Stimulated activated naive CD8-positive, alpha-beta T cell treated with anti-CD3 and anti-CD28 coated beads, Interleukin-15, amount 100 ng/mL, for 72 hours (primary cell): Measurements from ENCODE around the gene GPR63.
"Not testable (repeated sequence)": the region's sequence is repeated elsewhere in the genome, so short reads cannot be mapped to it uniquely, and the experiment has no call there.

Source experiments
- ATAC-seq: fragments of 150-1000 bp; cut with Tn5 transposase; 2 replicates; pipeline ENCODE4 v1.10.0; 2021; ENCODE audit warnings: mild to moderate bottlenecking, moderate library complexity
- DNase-seq, 2 donors: peaks; one replicate each; pipeline ENCODE4 v3.0.0; 2021 to 2022
- H3K27ac Mint-ChIP-seq, 2 donors: one replicate each; pipeline ENCODE4 v1.8.0; 2022; ENCODE audit warnings: mild to moderate bottlenecking in 2 of 2, mixed read lengths in 2 of 2, moderate library complexity in 2 of 2
- H3K27me3 Mint-ChIP-seq: one replicate; pipeline ENCODE4 v1.8.0; 2022; ENCODE audit warnings: mixed read lengths
- H3K4me1 Mint-ChIP-seq: one replicate; pipeline ENCODE4 v1.8.0; 2022; ENCODE audit warnings: mild to moderate bottlenecking, mixed read lengths
- H3K4me3 Mint-ChIP-seq, 2 donors: one replicate each; pipeline ENCODE4 v1.8.0; 2022; ENCODE audit warnings: mild to moderate bottlenecking in 2 of 2, mixed read lengths in 2 of 2, moderate library complexity in 1 of 2
- H3K9me3 Mint-ChIP-seq, 2 donors: one replicate each; pipeline ENCODE4 v1.8.0; 2022; ENCODE audit warnings: mixed read lengths in 2 of 2

GPR63 gene, protein sequence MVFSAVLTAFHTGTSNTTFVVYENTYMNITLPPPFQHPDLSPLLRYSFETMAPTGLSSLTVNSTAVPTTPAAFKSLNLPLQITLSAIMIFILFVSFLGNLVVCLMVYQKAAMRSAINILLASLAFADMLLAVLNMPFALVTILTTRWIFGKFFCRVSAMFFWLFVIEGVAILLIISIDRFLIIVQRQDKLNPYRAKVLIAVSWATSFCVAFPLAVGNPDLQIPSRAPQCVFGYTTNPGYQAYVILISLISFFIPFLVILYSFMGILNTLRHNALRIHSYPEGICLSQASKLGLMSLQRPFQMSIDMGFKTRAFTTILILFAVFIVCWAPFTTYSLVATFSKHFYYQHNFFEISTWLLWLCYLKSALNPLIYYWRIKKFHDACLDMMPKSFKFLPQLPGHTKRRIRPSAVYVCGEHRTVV

DNA sequence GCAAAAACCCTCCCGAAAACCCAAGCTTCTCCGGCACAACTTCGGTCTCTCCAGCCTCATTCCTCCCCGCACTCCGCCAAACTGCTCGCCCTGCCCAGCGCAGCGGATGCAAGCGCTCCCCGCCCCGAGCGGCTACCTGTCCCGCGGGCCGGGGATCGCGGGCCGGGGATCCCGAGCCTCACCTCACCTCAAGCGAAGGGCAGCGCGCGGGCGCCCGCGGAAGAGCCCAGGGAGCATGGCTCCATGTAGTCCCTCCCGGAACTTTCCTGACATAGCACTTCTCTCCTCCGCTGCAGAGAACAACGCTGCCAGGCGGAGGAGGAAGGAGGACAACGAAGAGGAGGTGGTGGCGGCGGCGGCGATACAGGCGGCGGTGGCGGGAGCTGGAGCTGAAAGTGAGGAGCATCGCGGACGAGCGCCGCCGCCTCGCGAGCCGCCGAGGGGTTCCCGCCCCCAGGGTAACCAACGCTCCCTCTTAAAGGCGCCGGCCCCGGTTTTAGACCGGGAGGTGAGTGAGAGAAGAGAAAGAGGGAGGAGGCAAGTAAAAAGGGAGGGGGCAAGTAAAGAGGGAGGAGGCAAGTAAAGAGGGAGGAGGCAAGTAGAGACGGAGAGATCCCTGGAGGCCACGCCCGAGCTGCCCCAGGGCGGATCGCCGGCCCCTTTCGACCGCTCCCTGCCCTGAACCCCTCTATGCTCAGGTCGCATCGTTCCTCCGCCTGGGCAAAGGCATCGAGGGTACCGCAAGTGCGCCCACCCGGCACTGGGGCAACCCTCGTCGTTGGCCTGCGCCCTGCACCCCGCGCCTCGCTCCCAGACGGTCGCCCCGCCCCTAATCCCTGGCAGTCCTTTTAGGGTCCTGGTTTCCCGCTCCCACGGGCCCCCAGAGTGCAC, at the start of gene GPR63:
Gene GPR63 (minus strand): TSS at position 397 of the 891 bp plus-strand sequence. CDS start 37,746 bp downstream, outside the sequence.
- Mint-ChIP-seq H3K27me3 (peaks cover 72% of the 10 kb centered on the region), H3K4me1 (peaks cover 22% of the 10 kb centered on the region), H3K9me3 (no peaks in the 10 kb centered on the region), H3K4me3 (peak within 1 kb of the TSS; percentile 90 to 94), H3K27ac (peak within 1 kb of the TSS in 1 of 2 donors; percentile 84)
- DNase-seq (peak; percentile 70 to 72), ATAC-seq (peak; percentile 92)

DNA sequence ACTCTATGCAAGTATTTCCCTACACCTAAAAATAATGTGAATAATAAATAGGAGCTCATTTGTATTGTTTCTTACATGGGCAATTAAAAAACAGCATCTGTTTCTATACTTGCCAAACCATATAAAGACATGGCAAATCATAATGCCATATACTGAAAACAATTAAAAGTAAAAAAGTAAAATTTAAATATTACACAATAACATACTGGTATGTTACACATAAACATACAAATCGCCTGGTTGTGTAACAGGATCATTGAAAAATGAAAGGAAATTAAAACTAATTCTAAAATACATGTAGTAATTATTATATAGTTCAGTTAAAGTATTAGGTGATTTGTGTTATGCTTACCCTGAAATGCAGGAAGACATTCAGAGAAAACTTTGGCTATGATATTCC, 49.2 kb upstream of the GPR63 start:
- DNase-seq (no peak), ATAC-seq (no peak)
- Mint-ChIP-seq H3K27ac (no peak overlapping the region), H3K4me3 (no peak overlapping the region), H3K27me3 (no peaks in the 10 kb centered on the region), H3K4me1 (peaks cover 13% of the 10 kb centered on the region), H3K9me3 (no peaks in the 10 kb centered on the region)

DNA sequence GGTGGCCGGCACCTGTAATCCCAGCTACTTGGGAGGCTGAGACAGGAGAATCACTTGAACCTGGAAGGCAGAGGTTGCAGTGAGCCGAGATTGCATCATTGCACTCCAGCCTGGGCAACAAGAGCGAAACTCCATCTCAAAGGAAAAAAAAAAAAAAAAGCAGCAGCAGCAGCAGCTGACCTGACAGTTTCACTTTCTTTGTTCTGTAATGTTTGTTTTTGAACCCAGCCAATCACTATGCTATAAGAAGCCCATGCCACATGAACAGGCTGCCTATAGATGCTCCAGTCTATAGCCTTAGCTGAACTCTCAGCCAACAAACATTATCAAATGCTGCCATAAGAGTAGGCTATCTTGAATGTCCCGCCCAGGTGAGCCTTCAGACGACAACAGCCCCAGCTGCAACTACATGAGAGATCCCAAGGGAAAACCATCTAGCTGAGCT, 47.9 kb upstream of the GPR63 start:
- peak overlapping the region in 1 of 2 donors; percentile 9 for H3K4me3 Mint-ChIP-seq
- ATAC-seq (peak; percentile 88), DNase-seq (peak in 1 of 2 donors; percentile 13)
- peak overlapping the region; percentile 80 to 82 for H3K27ac Mint-ChIP-seq
- H3K9me3 Mint-ChIP-seq, H3K27me3 Mint-ChIP-seq: not testable (repeated sequence)
- peaks cover 13% of the 10 kb centered on the region for H3K4me1 Mint-ChIP-seq

DNA sequence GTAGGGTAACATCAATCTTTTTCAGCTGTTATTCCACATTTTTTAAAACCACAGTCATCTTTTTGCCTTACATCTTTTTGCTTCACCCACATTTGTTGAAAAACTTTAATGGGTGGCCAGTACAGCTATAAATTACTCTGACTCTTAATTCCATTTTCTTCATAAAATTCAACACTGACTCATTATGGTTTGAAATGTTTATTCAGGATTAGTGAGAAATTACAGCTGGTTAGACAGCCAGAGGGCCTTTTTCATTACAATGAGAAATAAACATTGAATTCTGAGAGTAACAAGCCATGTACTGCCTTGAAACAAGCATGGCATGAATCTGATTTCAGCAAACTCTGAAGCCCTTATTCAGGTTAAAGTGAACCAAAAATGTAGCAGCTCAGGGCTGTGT, 40.9 kb upstream of the GPR63 start:
- Mint-ChIP-seq H3K27ac (no peak overlapping the region), H3K4me1 (no peaks in the 10 kb centered on the region), H3K4me3 (no peak overlapping the region), H3K9me3 (no peaks in the 10 kb centered on the region), H3K27me3 (no peaks in the 10 kb centered on the region)
- ATAC-seq, result no peak
- DNase-seq, result no peak

DNA sequence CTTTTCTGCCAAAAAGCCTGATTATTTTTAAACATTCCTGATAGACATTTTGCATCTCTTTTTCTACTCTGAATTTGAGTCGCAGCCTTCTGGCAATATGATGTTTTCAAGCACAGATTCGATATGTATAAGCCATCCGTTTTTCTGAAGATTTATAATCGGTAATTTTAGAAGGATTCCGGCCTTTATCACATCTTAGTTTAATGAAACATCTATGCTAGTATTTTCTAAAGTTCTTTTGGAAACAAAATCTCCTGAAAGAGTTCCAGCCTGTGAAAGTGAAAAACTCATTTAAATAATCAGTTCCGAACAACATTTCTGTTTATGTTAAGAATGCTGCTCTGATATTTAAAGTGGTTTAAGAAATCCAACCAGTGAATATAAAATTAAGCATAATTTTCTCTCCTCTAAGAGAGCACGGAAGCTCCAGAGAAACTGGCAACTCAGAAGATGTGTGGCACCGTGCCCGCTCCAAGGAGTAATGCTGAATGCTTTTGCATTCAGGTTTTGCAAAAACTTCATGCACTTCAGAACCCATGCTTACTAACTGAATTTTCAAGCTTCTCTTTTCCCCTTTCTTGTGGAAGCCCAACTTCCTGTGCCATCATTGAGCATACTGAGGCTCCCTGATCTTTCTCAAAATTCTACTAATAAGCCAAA, 39.7 kb upstream of the GPR63 start:
- Mint-ChIP-seq H3K9me3 (no peaks in the 10 kb centered on the region), H3K27me3 (no peaks in the 10 kb centered on the region), H3K4me1 (no peaks in the 10 kb centered on the region)

DNA sequence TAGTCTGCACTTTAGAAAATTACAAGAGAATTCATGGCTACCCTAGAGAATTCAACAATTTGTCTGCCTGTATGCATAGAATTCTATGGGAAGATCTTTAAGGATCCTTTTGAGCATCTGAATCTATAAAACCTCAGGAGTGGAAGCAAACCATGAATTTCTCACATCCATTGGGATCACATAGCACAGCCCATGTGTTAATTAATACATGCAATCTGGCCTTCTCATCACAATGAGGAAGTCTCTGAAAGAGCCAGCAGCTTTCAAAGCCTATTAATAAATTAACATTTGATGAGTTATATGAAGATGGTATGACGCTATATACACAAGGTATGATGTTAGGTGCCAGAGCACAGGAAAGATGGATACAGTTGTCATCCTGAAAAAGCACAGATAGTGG, 35.7 kb upstream of the GPR63 start:
- Mint-ChIP-seq H3K4me1 (no peaks in the 10 kb centered on the region), H3K27ac (no peak overlapping the region), H3K27me3 (peaks cover 2% of the 10 kb centered on the region), H3K9me3 (no peaks in the 10 kb centered on the region), H3K4me3 (no peak overlapping the region)
- no peak for DNase-seq
- no peak for ATAC-seq

More for the DNA sequence above, 39.7 kb upstream of the GPR63 start:
- Mint-ChIP-seq H3K27ac (no peak overlapping the region), H3K4me3 (no peak overlapping the region)
- no peak for DNase-seq
- ATAC-seq, result no peak

DNA sequence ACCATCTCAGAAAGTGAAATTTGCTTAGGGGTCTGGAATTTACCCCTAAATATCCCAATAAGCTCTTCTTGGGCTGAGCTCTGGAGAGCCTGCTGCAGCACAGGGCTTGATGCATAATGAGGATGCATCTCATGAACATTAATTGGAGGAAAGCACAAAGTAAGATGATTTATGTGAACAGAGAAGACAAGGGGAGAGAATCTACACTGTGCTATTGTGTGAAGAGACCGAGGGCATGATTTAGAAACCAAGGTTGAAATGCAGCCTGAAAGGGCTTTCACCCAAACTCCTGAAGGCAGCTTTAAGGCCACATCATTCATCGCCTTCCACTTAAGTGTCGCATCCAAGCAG, 27.8 kb upstream of the GPR63 start:
- no peak overlapping the region for H3K27ac Mint-ChIP-seq
- DNase-seq (no peak), ATAC-seq (no peak)
- peaks cover 52% of the 10 kb centered on the region for H3K27me3 Mint-ChIP-seq
- no peaks in the 10 kb centered on the region for H3K4me1 Mint-ChIP-seq
- peaks cover 0 to 12% of the 10 kb centered on the region in 2 donors for H3K9me3 Mint-ChIP-seq
- no peak overlapping the region for H3K4me3 Mint-ChIP-seq

DNA sequence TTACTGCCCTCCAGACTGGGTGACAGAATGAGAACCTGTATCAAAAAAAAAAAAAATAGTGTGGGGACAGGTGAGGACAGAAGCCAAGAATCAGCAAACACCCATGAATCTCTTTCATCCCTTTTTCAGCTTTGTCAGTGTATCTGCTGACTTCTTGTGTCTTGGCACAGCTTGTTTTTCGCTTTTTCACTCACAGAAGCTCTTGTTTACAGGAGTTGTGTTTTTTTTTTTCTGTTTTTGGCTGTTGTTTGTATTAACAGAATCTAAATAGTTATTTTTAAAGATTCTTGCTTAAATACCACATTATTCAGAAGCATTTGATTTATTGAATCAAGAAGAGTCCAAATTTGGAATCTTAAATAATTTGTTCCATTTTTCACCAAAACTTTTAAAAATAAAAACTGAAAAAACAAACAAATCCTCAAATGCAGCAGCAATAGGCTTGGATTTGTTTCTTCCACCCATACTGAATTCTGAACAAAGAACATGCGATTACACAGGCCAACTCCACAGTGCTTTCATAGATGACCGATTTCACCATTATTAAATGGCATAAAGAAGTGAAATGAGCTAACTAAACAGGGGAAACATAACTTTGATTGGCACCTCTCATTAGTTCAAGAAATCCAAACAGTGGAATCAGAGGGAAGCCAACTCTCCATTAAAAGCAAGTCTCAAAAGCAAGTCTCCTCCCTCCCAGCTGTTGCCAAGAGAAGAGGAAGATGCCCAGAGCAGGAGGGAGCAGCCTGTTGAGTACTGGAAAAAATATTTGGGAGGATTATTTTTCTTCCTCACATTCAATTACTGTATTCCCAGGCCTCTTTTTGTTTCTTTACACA, 27.2 kb upstream of the GPR63 start:
- no peaks in the 10 kb centered on the region for H3K4me1 Mint-ChIP-seq
- peaks cover 58% of the 10 kb centered on the region for H3K27me3 Mint-ChIP-seq
- peaks cover 0 to 17% of the 10 kb centered on the region in 2 donors for H3K9me3 Mint-ChIP-seq
- no peak overlapping the region for H3K4me3 Mint-ChIP-seq
- DNase-seq, result no peak
- H3K27ac Mint-ChIP-seq, result no peak overlapping the region
- ATAC-seq, result no peak

DNA sequence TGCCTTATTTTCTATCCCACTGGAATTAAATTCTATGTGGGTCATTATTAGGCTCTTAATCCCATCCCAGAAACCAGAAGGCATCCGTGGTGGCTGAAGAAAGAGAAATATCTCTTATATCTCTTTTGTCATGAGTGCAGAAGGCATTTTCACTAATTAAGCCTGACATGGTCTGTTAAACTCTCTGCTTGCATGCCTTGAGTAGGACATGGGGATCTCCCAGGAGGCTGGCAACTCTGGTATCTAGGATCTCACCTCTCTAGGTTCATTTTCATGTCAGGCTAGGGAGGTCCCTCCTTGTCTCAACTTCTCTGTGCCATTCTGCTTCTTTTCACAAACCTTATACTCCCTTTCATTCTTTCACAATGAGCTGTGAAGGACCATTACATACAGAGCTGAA, 25.3 kb upstream of the GPR63 start:
- H3K9me3 Mint-ChIP-seq, result peaks cover 0 to 24% of the 10 kb centered on the region in 2 donors
- ATAC-seq, result no peak
- H3K4me1 Mint-ChIP-seq, result no peaks in the 10 kb centered on the region
- no peak for DNase-seq
- peaks cover 66% of the 10 kb centered on the region for H3K27me3 Mint-ChIP-seq
- H3K4me3 Mint-ChIP-seq, result no peak overlapping the region
- no peak overlapping the region for H3K27ac Mint-ChIP-seq

DNA sequence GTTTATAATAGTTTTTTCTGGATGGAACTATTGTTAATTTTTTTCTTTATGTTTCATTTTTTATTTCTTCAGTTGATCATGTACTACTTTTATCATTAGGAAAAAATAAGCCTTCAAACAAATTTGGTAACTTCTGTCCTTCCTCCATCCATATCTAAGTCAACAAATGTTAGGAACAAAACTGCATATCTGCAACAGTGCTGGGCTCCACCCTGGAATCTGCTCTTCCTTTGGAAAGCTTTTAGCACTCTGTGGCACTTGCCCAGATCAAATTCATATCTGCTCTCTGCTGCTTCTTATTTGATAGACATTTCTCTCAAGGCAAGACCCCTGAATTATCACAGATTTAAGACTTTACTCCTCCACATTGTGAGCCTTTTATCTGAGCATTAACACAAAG, 24.3 kb upstream of the GPR63 start:
- Mint-ChIP-seq H3K4me1 (no peaks in the 10 kb centered on the region), H3K27me3 (peaks cover 71% of the 10 kb centered on the region), H3K27ac (peak overlapping the region in 1 of 2 donors; percentile 5), H3K9me3 (peaks cover 0 to 24% of the 10 kb centered on the region in 2 donors), H3K4me3 (no peak overlapping the region)
- DNase-seq (no peak), ATAC-seq (no peak)

DNA sequence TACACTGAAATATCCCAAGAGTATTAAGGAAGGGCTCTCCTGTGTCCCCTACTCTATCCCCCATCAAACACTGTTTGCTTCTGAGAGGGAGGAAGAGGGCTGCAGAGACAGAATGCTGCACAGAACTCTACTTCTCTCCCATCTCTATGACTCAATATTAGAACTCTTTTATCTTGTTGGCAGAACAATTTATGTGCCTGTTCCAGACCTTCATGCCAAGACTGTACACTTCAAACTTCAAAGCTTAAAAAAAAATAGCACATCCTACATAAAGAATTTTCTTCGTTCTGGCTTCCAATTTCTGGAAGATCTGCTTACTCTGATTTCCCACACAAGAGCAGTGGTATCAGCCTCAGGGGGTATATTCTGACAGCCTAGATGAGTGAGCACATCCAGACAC, 19.6 kb upstream of the GPR63 start:
- peaks cover 0 to 24% of the 10 kb centered on the region in 2 donors for H3K9me3 Mint-ChIP-seq
- H3K27me3 Mint-ChIP-seq, result peaks cover 43% of the 10 kb centered on the region
- ATAC-seq, result no peak
- no peaks in the 10 kb centered on the region for H3K4me1 Mint-ChIP-seq
- no peak overlapping the region for H3K4me3 Mint-ChIP-seq
- no peak overlapping the region for H3K27ac Mint-ChIP-seq
- no peak for DNase-seq

DNA sequence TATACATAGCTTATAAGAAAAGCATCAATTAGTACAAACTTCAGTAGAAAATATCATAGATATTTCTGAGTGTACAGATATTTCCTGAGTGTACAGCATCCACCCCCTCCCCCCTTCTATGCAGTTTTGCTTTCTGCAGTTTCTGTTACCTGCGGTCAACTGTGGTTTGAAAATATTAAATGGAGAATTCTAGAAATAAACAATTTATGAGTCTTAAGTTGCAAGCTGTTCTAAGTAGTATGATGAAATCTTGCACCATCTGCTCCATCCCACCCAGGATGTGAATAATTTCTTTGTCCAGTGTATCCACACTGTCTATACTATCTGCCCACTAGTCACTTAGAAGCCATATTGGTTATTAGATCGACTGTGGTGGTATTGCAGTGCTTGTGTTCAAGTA, 15.8 kb upstream of the GPR63 start:
- Mint-ChIP-seq H3K4me1 (no peaks in the 10 kb centered on the region), H3K27ac (no peak overlapping the region), H3K4me3 (no peak overlapping the region), H3K9me3 (peaks cover 0 to under 1% of the 10 kb centered on the region in 2 donors), H3K27me3 (peaks cover 13% of the 10 kb centered on the region)
- no peak for DNase-seq
- ATAC-seq, result no peak

DNA sequence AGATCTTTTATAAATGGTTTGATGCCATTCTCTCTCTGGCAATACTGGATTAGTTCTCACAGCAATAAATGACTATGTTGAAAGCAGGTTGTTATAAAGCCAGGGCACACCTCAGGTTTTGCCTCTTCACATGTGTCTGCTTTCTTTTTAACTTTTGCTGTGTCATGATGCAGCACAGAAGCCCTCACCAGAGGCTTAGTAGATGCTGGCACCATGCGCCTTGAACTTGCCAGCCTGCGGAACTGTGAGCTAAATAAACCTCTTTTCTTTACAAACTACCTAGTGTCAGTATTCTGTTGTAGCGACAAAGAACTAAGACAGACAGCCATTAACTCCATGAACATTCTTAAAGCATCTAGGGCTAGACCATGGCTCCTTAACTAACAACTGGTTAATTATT, 15.3 kb upstream of the GPR63 start:
- no peaks in the 10 kb centered on the region for H3K4me1 Mint-ChIP-seq
- DNase-seq (no peak), ATAC-seq (no peak)
- peaks cover 13% of the 10 kb centered on the region for H3K27me3 Mint-ChIP-seq
- no peak overlapping the region for H3K4me3 Mint-ChIP-seq
- H3K27ac Mint-ChIP-seq, result no peak overlapping the region
- peaks cover 0 to 5% of the 10 kb centered on the region in 2 donors for H3K9me3 Mint-ChIP-seq

DNA sequence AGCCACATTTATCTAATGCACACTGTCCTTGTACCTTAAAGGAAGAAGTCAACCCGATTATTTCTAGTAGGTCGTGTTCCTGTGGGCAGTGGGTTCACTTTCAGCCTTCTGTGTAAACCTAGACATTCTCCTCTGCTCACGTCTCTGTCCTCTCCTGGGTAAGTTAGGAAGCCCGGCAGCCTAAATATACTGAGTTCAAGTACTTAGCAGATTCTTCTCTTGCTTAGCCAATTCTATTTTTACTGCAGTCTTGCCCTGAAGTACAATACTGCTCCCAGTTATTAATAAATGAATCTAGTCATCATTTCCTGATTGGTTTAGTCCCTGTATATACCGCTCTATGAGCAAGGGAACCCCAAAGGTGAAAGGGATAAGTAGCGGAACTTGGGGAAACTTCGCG, 14.6 kb upstream of the GPR63 start:
- no peak for DNase-seq
- Mint-ChIP-seq H3K4me3 (no peak overlapping the region), H3K27me3 (peaks cover 13% of the 10 kb centered on the region), H3K9me3 (peaks cover 0 to 12% of the 10 kb centered on the region in 2 donors), H3K27ac (no peak overlapping the region), H3K4me1 (no peaks in the 10 kb centered on the region)
- no peak for ATAC-seq

DNA sequence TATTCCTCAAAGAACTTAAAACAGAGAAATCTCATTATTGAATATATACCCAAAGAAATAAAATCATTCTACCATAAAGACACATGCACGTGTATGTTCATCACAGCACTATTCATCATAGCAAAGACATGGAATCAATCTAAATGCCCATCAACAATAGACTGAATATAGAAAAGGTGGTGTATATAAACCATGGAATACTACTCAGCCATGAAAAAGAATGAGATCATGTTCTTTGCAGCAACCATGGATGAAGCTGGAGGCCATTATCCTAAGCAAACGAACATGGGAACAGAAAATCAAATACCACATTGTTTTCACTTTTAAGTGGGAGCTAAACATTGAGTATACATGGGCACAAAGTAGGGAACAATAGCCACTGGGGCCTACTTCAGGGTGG, 12.3 kb upstream of the GPR63 start:
- no peak for ATAC-seq

More for the DNA sequence above, 12.3 kb upstream of the GPR63 start:
- H3K9me3 Mint-ChIP-seq, result peaks cover under 1 to 23% of the 10 kb centered on the region in 2 donors
- no peaks in the 10 kb centered on the region for H3K4me1 Mint-ChIP-seq
- no peak overlapping the region for H3K4me3 Mint-ChIP-seq
- H3K27me3 Mint-ChIP-seq, result peaks cover 26% of the 10 kb centered on the region
- no peak for DNase-seq
- no peak overlapping the region for H3K27ac Mint-ChIP-seq
